Measurements from ENCODE around the gene HOXB9.

GRCh38 chr17:48641541-48642058 lies 15.4 kb upstream of the HOXB9 start:
- TF ChIP-seq CTCF (IDR thresholded peaks at IDR 0.05; ENCODE audit: poor library complexity) = no peak
- TF ChIP-seq EZH2 (IDR thresholded peaks at IDR 0.05; ENCODE audit: borderline replicate concordance) = no peak

Data from hepatocyte (in vitro differentiated cells).